NCI-H345 treated with DMSO at 0.1 percent for 48 hours (cell line): Measurements from ENCODE around the gene LYVE1.

Experiments
- DNase-seq: peaks from one replicate; lab custom pipeline; 2025; ENCODE audit not compliant: unreplicated experiment; lab: John Stamatoyannopoulos, UW

LYVE1 gene

GRCh38 chr11:10592331-10592730 is 23.9 kb upstream of the LYVE1 start:
- DNase-seq, result no peak

- DNase-seq, result no peak
Measured at GRCh38 chr11:10591741-10592140, 23.3 kb upstream of the LYVE1 start.

DNA sequence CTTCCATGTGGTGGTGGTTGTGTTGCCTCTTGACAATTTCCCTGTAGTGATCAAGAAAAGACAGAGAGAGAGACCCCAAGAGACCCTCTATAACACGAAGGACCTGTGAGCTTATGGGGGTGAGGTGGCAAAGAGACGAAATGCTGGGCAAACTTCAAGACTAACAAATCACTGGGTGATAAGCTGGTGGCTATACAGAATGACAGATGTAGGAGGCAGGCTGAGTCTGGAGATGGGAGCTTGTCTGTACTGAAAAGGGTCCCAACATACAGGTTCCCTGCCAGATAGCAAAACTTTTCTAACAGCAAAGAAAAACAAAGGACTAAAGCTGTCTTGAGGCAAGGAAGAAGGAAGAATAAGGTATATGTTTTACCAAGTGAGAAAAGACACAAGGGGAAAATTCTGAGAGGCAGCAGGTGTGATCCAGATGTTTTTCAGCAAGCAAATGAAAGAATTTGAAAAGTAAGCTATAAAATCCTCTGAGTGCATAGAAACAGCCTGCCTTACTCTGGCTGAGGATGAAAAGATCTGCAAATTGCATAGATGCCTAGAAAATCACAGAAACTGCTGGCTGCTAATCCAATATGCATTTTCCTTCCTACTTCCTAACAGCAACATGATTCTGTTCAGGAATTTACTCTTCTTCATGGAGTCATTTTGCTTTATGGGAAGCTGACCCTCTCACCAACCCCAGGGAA is 21.9 kb upstream of the LYVE1 start:
- DNase-seq, result no peak

DNA sequence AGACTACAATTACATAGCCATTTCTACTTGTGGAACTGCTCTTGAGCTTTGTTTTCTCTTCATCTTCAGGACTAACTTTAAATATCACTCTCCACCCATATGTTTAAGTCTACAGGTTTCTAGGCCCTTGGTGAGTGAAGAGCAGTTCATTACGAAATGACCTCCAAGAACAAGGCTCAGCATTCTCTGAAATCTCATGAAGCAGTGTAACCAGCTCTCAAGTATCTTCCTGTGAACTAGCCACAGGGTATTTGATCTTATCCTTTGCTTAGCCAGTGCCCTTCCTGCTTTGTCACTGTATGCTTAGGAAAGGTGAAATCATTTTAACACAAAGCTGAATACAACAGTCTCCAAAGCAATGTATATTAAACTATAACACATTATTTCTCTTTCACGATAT is 20.4 kb upstream of the LYVE1 start:
- no peak for DNase-seq

DNA sequence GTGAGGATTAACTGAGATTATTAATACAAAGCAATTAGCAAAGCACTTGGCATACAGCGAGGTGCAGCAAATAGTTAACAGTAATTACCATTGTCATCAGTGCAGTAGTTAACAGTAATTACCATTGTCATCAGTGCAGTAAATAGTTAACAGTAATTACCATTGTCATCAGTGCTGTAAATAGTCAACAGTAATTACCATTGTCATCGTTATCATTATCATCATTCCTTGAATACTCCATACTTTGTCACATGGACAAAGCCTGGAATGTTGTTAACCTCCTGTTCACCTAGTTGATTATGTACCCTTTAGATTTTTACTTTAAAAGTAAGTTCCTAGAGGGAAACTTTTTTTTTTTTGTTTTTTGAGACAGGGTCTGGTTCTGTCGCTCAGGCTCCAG is 19.5 kb upstream of the LYVE1 start:
- DNase-seq, result no peak

DNA sequence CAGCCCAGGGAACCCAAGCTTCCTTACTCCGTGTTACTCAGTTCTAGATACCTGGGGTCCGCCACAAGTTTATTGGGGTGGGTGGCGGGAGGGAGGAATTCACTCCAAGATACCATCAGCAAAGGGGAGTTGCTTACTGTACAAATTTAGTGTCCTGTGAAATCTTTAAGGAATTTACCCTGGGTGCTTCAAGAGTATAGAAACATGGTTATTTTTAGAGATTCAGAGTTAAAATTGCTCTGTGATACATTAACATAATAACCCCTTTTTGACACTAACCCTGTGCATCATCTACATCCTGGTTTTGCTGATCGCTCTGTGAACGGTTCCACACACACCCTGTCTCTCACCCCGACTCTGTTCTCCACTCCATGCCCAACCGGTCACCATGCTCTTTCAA is 18.9 kb upstream of the LYVE1 start:
- DNase-seq, result no peak

- no peak for DNase-seq
Measured at GRCh38 chr11:10584071-10584501, 15.6 kb upstream of the LYVE1 start.

GRCh38 chr11:10581481-10582019 is 13.1 kb upstream of the LYVE1 start:
- no peak for DNase-seq

DNA sequence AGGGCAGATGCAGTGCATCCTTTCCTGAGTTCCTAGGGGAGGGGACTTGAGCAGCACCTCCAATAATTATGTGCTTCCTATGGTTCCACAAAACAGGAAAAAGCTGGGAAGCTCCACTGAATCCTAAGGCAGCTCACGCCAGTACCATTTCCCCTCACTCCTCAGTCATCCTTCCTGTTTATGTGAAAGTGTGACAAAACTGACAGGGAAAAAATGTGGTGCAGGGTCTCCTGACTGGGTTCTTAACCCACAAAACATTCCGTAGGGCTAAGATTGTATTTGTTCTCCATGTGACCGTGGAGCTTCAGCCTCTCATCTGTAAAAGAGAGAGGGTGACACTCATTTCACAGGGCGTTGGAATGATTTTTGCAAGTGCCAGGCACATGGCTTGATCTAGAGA is 12.2 kb upstream of the LYVE1 start:
- DNase-seq, result no peak

- no peak for DNase-seq
Measured at GRCh38 chr11:10579700-10580099, 11.2 kb upstream of the LYVE1 start.

- no peak for DNase-seq
Measured at GRCh38 chr11:10576035-10576398, 7.6 kb upstream of the LYVE1 start.

DNA sequence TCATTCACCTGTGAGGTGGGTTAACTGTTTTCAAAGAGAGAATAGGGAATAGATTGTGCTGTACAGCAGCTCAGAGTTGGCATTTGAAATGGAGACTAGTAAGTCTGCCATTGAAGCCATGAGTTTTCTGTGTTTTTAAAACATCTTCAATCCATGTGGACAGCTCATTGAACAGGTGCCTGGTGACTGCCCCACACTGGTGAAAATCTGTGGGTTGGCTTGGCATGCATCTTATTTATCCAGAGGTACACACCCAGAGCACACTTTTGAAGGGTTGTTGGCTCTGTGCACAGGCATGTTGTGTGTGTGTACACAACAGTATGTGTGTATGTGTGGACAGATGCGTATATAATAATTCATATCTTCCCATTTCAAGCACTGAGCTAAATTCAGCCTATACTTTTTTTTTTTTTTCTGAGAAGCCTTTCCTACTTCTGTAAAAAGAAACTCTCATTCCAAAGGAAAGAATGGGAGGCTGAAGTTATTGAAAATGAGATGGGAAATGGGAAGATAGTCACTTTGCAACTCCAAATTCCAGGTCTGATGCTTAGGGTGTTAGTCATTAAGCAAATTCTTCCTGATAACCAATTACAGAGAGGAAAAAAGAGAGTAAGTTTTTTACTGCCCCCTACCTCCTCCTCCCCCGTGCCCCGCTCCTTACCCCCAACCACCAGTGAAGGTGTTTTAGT is 7.0 kb upstream of the LYVE1 start:
- no peak for DNase-seq

- DNase-seq, result no peak
Measured at GRCh38 chr11:10573556-10573955, 5.1 kb upstream of the LYVE1 start.

- DNase-seq, result no peak
Measured at GRCh38 chr11:10573028-10573427, 4.6 kb upstream of the LYVE1 start.

- DNase-seq, result no peak
Measured at GRCh38 chr11:10572533-10572932, 4.1 kb upstream of the LYVE1 start.

- no peak for DNase-seq
Measured at GRCh38 chr11:10567446-10567845, 1.0 kb downstream of the LYVE1 start.

DNA sequence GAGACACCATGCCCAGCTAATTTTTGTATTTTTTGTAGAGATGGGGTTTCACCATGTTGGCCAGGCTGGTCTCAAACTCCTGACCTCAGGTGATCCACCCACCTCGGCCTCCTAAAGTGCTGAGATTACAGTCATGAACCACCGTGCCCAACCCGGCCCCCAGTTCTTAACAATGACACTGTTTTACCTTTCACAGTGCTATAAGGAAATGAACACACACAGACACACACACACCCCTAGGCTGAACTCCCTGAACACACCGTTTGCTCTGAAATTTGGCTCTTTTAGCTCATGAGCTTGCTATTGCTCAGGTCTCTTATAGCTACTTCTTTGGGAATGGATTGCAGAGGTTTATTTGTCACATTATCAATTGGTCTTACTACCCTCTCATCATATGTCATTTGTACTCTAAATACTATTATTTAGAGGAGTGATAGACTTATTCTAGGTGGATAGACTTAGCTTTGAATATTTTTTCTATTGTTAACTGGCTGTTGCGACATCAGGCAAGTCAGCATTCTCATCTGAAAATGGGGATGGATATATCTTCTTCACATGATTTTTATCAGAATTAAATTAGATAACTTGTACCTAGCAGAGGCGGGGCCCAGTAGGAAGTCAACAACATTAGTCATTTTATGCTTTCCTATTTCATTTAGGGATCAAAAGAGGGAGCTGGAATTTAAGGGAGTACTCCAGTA is 2.1 kb downstream of the LYVE1 start:
- DNase-seq, result no peak

DNA sequence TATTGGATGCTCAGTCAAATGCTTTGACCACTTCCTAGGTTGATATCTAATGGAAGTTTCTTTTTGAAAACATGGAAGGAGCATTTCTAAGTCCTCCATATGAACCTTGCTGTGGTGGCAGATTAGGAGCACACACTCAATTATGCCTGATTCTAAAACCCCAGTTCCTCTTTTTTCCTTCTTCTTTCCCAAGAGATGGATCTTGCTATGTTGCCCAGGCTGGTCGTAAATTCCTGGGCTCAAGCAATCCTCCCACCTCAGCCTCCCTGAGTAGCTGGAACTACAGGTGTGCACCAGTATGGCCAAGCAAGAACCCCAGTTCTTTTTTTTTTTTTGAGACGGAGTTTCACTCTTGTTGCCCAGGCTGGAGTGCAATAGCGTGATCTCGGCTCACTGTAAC is 3.0 kb downstream of the LYVE1 start:
- no peak for DNase-seq

DNA sequence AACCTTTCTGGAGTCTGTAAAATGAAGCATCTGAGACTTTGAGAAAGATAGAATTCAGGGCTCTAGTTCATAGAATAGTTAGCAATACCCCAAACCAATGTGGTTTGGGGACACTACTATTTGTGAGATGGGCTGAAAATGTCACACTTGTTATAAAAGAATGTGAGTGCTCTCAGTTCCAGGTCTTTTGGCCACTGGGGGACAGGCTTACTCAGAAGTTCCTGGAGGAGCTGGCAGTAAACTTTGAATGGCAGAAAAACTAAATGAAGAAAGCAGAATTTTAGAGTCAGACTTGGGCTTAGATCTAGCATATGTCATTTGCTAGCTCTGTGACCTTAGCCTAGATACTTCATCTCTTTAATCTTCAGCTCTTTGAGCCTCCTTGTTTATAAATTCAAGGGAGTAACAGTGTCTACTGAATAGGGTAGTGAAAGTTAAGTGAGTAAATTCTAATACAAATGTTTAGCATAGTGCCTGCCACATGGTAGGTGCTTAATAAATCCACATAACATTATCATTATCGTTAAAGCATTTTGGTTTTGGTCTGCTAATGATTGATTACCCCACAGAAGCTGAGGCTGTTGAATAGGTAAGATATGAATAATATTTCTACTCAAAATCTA is 3.7 kb downstream of the LYVE1 start:
- no peak for DNase-seq

DNA sequence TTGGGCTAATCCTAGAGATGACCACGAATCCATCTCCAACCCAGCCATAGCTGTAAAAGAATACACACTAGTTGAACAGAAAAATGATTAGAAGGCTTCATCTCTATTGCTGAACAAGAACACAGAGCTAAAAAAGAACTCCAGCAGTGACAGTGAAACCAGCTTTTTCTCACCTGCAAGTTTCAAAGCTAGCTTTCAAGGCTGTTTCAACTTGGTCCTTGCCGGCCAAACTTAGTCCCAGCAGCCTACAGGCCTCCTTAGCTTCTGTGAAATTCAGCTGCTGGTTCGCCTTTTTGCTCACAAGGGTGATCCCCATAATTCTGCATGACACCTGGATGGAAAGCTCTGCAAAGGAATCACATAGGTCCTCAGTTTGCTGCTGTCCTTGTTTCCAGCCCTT is 4.4 kb downstream of the LYVE1 start:
- no peak for DNase-seq

DNA sequence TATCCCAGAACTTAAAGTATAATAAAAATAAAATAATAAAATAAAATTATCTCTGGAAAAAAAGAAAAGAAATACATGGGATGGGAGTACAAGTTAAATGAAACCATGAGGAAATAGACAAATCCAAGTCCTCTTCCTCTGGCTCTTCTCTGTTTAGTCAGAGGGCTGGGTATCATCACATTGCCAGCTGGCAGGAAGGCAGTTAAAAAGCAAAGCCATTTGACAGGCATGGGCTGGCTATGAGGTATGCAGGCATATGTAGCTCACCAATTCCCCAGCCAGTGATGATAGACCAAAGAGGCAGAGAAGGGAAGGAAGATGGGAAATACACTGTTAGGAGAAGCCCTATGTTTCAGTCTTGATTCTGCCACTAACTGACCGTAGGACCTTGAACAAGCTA is 6.5 kb downstream of the LYVE1 start:
- DNase-seq, result no peak
